Measurements from ENCODE around the gene GAGE12F. TPM values are rescaled to one million over a fixed set of nuclear protein-coding genes. Genes with fewer than 3 reads are reported as not detected.
A peak's percentile ranks its signal among the peaks of the same experiment; 100 is the strongest.
"Not testable (repeated sequence)": the region's sequence is repeated elsewhere in the genome, so short reads cannot be mapped to it uniquely, and the experiment has no call there.

The GAGE12F gene
- total and polyA plus RNA-seq, 3 experiments from 2014 or later, result not detected

DNA sequence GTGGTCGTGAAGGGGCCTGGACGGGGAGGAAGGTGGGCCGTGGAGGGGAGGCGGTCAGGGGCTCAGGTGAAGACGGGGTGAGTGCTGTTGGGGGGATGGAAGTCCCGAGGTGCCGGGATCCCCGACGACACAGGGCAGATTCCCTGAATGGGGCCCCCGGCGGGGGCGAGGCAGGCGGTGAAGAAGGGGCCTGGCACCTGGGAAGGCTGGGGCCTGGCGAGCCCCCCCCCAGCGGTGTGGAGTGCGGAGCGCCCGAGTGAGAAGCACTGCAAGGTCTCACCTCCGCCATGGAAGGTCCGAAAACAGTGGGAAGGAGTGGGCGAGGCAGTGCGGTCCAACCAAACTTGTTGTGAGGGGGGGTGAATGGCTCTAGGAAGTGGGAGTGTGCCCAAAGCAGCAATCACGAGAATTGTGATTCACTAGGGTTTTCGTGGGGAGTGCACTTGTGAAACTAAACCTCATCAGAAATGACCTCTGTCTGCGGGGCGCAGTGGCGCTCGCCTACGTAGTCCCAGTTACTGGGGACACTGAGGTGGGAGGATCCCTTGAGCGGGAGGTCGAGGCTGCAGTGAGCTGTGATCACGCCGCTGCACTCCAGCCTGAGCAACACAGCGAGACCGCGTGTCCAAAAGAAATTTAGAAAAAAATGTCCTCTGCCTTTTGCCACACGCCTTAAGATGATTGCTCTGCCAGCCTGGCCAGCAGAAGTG is 29.3 kb downstream of the GAGE12F start:
- H3K27ac Mint-ChIP-seq; H3K9me3 Mint-ChIP-seq; H3K4me1 Mint-ChIP-seq; H3K4me1 ChIP-seq (ENCODE audit: insufficient read depth, low read length); H3K36me3 ChIP-seq (ENCODE audit: insufficient read depth, low read length); H3K4me3 ChIP-seq (ENCODE audit: low read length); H3K27me3 Mint-ChIP-seq; H3K36me3 Mint-ChIP-seq; H3K27ac ChIP-seq (ENCODE audit: low read depth, low read length); H3K4me3 Mint-ChIP-seq; H3K9me3 ChIP-seq (ENCODE audit: low read length); POLR2A ChIA-PET; CTCF ChIA-PET; H3K27me3 ChIP-seq (ENCODE audit: insufficient read depth, low read length, poor library complexity, severe bottlenecking): not testable (repeated sequence)
- peak in 1 of 5 donors; percentile 46 for DNase-seq

DNA sequence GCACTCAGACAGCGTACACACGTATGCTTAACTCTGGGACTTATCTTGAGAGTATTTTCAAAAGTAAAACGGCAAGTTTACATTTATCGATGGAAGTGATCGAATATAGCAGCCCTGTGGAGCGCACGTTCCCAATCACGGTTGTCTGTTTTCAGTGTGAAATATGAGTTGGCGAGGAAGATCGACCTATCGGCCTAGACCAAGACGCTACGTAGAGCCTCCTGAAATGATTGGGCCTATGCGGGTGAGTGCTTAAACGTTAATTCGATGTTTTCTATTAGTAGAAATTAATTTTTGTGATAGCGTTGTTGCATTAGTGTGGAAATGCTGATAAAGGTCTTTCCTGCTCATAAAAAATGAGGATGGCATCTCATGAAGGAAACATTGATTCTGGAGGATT is 29.8 kb downstream of the GAGE12F start:
- not testable (repeated sequence) for H3K4me3 Mint-ChIP-seq, H3K4me1 Mint-ChIP-seq

DNA sequence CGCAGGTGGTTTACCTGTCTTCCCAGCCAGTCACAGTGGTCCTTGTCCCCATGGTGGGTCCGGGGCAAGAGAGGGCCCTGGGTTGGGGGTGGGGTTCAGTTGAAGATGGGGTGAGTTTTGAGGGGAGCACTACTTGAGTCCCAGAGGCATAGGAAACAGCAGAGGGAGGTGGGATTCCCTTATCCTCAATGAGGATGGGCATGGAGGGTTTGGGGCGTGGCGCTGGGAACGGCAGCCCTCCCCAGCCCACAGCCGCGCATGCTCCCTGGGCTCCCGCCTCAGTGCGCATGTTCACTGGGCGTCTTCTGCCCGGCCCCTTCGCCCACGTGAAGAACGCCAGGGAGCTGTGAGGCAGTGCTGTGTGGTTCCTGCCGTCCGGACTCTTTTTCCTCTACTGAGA is 38.1 kb downstream of the GAGE12F start, which contains the start of gene GAGE1:
Gene GAGE1 (plus strand): TSS at position 301 of the 400 bp plus-strand sequence. CDS start 1,155 bp downstream, outside the sequence.
- CTCF ChIA-PET; H3K4me3 Mint-ChIP-seq; H3K4me3 ChIP-seq (ENCODE audit: low read length); H3K9me3 Mint-ChIP-seq; H3K27ac Mint-ChIP-seq; H3K9me3 ChIP-seq (ENCODE audit: low read length); H3K27me3 Mint-ChIP-seq; H3K36me3 ChIP-seq (ENCODE audit: insufficient read depth, low read length); POLR2A ChIA-PET; H3K27ac ChIP-seq (ENCODE audit: low read depth, low read length); DNase-seq; H3K4me1 ChIP-seq (ENCODE audit: insufficient read depth, low read length); H3K27me3 ChIP-seq (ENCODE audit: insufficient read depth, low read length, poor library complexity, severe bottlenecking); H3K4me1 Mint-ChIP-seq; H3K36me3 Mint-ChIP-seq: not testable (repeated sequence)

More for the DNA sequence above, 29.8 kb downstream of the GAGE12F start:
- POLR2A ChIA-PET; H3K27ac Mint-ChIP-seq; H3K27me3 Mint-ChIP-seq; CTCF ChIA-PET; H3K36me3 Mint-ChIP-seq; H3K27me3 ChIP-seq (ENCODE audit: insufficient read depth, low read length, poor library complexity, severe bottlenecking); DNase-seq; H3K9me3 Mint-ChIP-seq; H3K27ac ChIP-seq (ENCODE audit: low read depth, low read length); H3K4me3 ChIP-seq (ENCODE audit: low read length); H3K4me1 ChIP-seq (ENCODE audit: insufficient read depth, low read length); H3K36me3 ChIP-seq (ENCODE audit: insufficient read depth, low read length); H3K9me3 ChIP-seq (ENCODE audit: low read length): not testable (repeated sequence)

GRCh38 chrX:49610718-49611310 is 50.2 kb downstream of the GAGE12F start:
- Mint-ChIP-seq H3K9me3 (no peaks in the 10 kb centered on the region), H3K36me3 (no peaks in the 10 kb centered on the region), H3K4me1 (no peaks in the 10 kb centered on the region), H3K4me3 (no peak overlapping the region), H3K27ac (no peak overlapping the region), H3K27me3 (peaks cover 0 to 4% of the 10 kb centered on the region in 2 donors)
- no peaks in the 10 kb centered on the region for H3K27me3 ChIP-seq (ENCODE audit: insufficient read depth, low read length, poor library complexity, severe bottlenecking)
- CTCF ChIA-PET, result no interaction called here
- H3K9me3 ChIP-seq (ENCODE audit: low read length), result no peaks in the 10 kb centered on the region
- H3K4me3 ChIP-seq (ENCODE audit: low read length), result no peak overlapping the region
- no peak overlapping the region for H3K27ac ChIP-seq (ENCODE audit: low read depth, low read length)
- POLR2A ChIA-PET, result no interaction called here
- H3K4me1 ChIP-seq (ENCODE audit: insufficient read depth, low read length), result no peaks in the 10 kb centered on the region
- H3K36me3 ChIP-seq (ENCODE audit: insufficient read depth, low read length), result no peaks in the 10 kb centered on the region
- DNase-seq, result no peak

Other genes with a start within 250 kb of the GAGE12F start
- not detected for gene GAGE12J, start 238.8 kb upstream of the GAGE12F start, total RNA-seq
- not detected for gene GAGE12J, start 238.8 kb upstream of the GAGE12F start, polyA plus RNA-seq
- gene GAGE13, start 229.3 kb upstream of the GAGE12F start, total RNA-seq, result not detected
- gene GAGE13, start 229.3 kb upstream of the GAGE12F start, polyA plus RNA-seq, result not detected
- not detected for gene GAGE12C, start 28.7 kb upstream of the GAGE12F start, total RNA-seq
- not detected for gene GAGE12C, start 28.7 kb upstream of the GAGE12F start, polyA plus RNA-seq
- not detected for gene GAGE12D, start 19.1 kb upstream of the GAGE12F start, total RNA-seq
- gene GAGE12D, start 19.1 kb upstream of the GAGE12F start, polyA plus RNA-seq, result not detected
- not detected for gene GAGE12E, start 9.6 kb upstream of the GAGE12F start, total RNA-seq
- not detected for gene GAGE12E, start 9.6 kb upstream of the GAGE12F start, polyA plus RNA-seq
- not detected for gene GAGE12G, start 9.6 kb downstream of the GAGE12F start, total RNA-seq
- gene GAGE12G, start 9.6 kb downstream of the GAGE12F start, polyA plus RNA-seq, result not detected
- gene GAGE12H, start 19.1 kb downstream of the GAGE12F start, total RNA-seq, result not detected
- not detected for gene GAGE12H, start 19.1 kb downstream of the GAGE12F start, polyA plus RNA-seq
- gene GAGE2A, start 28.7 kb downstream of the GAGE12F start, total RNA-seq, result not detected
- not detected for gene GAGE2A, start 28.7 kb downstream of the GAGE12F start, polyA plus RNA-seq
- not detected for gene GAGE1, start 38.2 kb downstream of the GAGE12F start, total RNA-seq
- gene GAGE1, start 38.2 kb downstream of the GAGE12F start, polyA plus RNA-seq, result not detected
- gene PAGE1, start 135.1 kb downstream of the GAGE12F start, total RNA-seq, result not detected
- gene PAGE1, start 135.1 kb downstream of the GAGE12F start, polyA plus RNA-seq, result not detected

All from CD8-positive, alpha-beta memory T cell (primary cell).